WI38 (cell line): Measurements from ENCODE around the gene HEBP1.

ENCODE experiments used
- H3K4me3 ChIP-seq: 2 replicates; pipeline ENCODE4 v1.5.1; 2011; ENCODE audit warnings: low read depth, mild to moderate bottlenecking, control low read depth, low read length
- TF ChIP-seq, protein P1 (sequence below): IDR thresholded peaks from 2 replicates; pipeline ENCODE4 v1.5.1; 2012; ENCODE audit warnings: low read depth, mild to moderate bottlenecking, control low read depth, low read length

HEBP1 gene

DNA sequence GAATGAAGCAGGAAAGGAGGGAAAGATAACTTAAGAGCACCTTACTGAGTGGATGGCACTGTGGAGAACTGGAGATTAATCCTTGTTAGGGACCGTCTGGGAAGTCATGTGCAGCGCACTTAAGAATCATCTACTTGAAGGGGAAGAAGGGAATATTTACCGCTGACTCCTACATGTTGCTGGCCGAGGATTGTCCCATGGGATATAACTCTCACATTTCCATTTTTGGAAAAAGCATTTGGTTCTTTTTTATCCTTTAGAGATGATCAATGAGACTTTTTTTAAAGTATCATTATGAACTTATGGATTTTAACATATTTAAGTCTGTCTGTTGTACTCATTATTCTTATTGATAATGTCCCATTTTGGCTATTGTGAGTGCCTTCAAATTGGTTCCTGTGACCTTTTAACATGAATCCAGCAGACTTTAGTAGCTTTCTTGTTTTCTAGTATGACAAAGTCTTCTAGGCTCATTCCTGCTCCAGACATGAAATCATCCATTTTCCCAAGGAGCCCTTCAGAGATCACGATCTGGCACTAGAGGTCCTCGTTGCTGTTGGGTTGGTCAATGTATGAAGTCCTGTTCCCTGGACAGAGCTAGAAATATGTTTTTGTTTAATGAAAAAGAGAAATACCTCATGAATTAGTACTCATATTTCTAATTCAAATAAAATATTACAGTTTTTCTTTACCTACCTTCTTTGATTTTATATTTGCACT is 23.9 kb upstream of the HEBP1 start:
- TF ChIP-seq, protein P1, sequence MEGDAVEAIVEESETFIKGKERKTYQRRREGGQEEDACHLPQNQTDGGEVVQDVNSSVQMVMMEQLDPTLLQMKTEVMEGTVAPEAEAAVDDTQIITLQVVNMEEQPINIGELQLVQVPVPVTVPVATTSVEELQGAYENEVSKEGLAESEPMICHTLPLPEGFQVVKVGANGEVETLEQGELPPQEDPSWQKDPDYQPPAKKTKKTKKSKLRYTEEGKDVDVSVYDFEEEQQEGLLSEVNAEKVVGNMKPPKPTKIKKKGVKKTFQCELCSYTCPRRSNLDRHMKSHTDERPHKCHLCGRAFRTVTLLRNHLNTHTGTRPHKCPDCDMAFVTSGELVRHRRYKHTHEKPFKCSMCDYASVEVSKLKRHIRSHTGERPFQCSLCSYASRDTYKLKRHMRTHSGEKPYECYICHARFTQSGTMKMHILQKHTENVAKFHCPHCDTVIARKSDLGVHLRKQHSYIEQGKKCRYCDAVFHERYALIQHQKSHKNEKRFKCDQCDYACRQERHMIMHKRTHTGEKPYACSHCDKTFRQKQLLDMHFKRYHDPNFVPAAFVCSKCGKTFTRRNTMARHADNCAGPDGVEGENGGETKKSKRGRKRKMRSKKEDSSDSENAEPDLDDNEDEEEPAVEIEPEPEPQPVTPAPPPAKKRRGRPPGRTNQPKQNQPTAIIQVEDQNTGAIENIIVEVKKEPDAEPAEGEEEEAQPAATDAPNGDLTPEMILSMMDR = peak; percentile 24; the same call in 1 of the 2 replicates
- no peak overlapping the region for H3K4me3 ChIP-seq

DNA sequence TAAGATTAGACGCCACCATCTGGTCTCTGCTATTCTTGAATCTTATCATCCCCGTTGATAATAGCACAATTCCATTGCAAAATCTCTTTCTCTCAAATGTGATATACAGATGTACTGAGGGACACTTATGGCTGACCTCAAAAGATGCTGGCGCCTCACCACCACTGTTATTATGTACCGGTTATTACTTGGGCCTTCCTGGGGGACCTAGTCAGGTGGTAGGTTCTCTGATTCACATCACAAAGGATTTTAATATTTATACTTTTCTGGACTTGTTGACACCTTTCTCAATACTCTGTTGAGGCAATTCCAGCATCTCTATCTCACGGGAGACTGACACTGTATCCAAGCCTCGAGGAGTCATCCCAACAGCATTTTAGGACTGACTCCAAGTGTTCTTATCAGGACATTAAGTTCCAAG is 22.8 kb upstream of the HEBP1 start:
- TF ChIP-seq, protein P1 = no peak
- H3K4me3 ChIP-seq = no peak overlapping the region

DNA sequence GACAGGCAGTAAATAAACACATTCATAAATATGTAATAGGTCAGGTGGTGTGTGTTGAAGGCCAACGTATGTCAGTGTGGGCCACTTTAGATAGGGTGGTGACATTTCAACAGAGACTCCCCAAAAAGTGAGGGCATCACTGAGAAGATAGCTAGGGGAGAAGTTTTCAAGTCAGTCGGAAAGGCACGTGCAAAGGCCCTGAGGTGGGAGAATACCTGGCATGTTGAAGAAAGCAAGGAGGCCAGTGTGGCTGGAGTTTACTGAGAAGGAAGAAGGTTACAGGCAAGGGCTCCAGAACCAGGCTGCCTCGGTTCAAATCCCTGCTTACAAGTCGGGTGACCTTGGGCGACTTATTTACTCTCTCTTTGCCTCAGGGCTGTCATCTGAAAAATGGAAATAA is 11.0 kb upstream of the HEBP1 start:
- no peak overlapping the region for H3K4me3 ChIP-seq
- TF ChIP-seq, protein P1 = no peak

DNA sequence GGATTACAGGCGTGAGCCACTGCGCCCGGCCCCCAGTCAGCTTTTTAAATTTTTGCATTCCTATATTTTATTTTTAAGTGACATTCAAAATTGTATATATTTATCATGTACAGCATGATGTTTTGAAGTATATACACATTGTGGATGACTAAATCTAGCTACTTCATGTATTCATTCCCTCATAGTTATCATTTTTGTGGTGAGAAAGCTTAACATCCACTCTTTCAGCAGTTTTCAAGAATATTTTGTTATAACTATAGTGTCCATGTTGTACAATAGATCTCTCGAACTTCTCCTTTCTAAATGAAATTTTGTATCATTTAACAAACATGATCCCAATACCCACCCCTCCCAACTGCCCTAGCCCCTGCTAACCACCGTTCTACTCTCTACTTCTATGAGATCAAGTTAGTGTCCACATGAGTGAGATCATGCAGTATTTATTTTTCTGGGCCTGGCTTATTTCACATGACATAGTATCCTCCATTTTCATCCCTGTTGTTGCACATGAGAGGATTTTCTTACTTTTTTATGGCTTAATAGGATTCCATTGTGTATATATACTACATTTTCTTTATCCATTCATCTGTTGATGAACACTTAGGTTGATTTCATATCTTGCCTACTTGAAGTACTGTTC is 8.8 kb upstream of the HEBP1 start:
- TF ChIP-seq, protein P1 = no peak
- H3K4me3 ChIP-seq = no peak overlapping the region

DNA sequence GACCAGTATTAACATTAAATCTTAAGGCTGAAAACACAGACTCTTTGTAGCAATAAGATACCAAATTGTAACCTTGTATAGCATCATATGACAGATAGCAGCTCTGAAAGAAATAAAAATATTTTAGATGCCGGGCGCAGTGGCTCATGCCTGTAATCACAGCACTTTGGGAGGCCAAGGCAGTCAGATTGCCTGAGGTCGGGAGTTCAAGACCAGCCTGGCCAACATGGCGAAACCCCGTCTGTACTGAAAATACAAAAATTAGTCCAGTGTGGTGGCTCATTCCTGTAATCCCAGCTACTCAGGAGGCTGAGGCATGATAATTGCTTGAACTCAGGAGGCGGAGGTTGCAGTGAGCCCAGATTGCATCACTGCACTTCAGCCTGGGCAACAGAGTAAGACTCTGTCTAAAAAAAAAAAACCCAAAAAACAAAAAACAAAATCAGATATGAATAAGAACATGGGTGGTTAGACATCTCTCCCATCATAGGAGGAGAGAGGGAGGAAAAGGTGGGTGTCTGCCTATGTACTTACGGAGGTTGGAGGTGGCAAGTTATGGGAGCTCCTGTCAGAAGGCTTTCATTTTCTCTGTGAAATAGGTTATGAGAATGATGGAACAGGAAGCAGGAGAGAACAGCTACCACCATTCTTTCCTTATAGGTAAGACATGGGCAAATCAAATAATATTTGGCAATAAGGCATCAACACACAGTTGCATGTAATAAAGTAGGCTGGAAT is 7.6 kb upstream of the HEBP1 start:
- TF ChIP-seq, protein P1 = no peak
- no peak overlapping the region for H3K4me3 ChIP-seq

DNA sequence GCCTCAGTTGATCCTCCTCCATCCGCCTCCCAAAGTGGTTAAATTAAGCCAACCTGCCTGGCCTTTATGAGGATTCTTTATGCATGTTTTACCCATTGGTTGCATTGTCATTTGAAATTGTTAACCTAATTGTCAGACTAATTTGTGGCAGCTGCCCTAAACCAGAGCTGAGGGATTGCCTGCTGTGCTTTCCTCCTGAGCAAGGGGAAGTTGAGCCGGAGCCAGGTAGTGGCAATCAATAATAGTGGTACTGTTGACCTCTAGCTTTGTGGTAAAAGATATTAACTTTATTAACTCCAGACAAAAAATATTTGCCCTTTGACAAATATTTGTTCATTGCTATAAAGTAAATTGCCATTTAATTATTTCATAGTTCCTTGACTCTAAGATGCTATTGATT is 5.6 kb upstream of the HEBP1 start:
- TF ChIP-seq, protein P1 = no peak
- no peak overlapping the region for H3K4me3 ChIP-seq

DNA sequence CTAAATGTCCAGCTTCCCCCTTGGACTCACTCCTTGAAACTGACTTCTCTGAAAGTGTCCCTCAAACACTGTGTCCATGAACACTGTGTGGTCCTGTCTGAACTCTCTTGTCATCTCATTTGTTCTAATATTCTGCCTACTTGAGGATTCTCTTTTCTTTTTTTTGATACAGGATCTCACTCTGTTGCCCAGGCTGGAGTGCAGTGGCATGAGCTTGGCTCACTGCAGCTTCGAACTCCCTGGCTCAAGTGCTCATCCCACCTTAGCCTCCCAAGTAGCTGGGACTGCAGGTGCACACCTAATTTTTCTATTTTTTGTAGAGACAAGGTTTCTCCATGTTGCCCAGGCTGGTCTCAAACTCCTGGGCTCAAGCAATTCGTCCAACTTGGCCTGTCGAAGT is 4.9 kb upstream of the HEBP1 start:
- H3K4me3 ChIP-seq = no peak overlapping the region
- TF ChIP-seq, protein P1 = no peak
